Measurements from ENCODE around the gene CYTH4. TPM values are rescaled to one million over a fixed set of nuclear protein-coding genes. Genes with fewer than 3 reads are reported as not detected.

CYTH4 gene
- total RNA-seq, 1 donor from 2014 or later: not detected

GRCh38 chr22:37303821-37304274 is 21.5 kb downstream of the CYTH4 start:
- peaks cover 9% of the 10 kb centered on the region for H3K4me1 Mint-ChIP-seq (ENCODE audit: low read depth, unreplicated experiment)
- TF ChIP-seq, protein P1, sequence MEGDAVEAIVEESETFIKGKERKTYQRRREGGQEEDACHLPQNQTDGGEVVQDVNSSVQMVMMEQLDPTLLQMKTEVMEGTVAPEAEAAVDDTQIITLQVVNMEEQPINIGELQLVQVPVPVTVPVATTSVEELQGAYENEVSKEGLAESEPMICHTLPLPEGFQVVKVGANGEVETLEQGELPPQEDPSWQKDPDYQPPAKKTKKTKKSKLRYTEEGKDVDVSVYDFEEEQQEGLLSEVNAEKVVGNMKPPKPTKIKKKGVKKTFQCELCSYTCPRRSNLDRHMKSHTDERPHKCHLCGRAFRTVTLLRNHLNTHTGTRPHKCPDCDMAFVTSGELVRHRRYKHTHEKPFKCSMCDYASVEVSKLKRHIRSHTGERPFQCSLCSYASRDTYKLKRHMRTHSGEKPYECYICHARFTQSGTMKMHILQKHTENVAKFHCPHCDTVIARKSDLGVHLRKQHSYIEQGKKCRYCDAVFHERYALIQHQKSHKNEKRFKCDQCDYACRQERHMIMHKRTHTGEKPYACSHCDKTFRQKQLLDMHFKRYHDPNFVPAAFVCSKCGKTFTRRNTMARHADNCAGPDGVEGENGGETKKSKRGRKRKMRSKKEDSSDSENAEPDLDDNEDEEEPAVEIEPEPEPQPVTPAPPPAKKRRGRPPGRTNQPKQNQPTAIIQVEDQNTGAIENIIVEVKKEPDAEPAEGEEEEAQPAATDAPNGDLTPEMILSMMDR (IDR thresholded peaks at IDR 0.05; ENCODE audit: partially characterized antibody, unreplicated experiment): no peak
- H3K4me3 Mint-ChIP-seq (ENCODE audit: unreplicated experiment): no peak overlapping the region
- H3K27ac Mint-ChIP-seq (ENCODE audit: unreplicated experiment): no peak overlapping the region
- no peaks in the 10 kb centered on the region for H3K36me3 Mint-ChIP-seq (ENCODE audit: unreplicated experiment)
- H3K27me3 Mint-ChIP-seq (ENCODE audit: unreplicated experiment): peaks cover 14% of the 10 kb centered on the region
- peaks cover 6% of the 10 kb centered on the region for H3K9me3 Mint-ChIP-seq (ENCODE audit: unreplicated experiment)
- DNase-seq: no peak

- TF ChIP-seq, protein P1 (IDR thresholded peaks at IDR 0.05; ENCODE audit: partially characterized antibody, unreplicated experiment): no peak
- DNase-seq: no peak
- H3K27ac Mint-ChIP-seq (ENCODE audit: unreplicated experiment): no peak overlapping the region
Measured at GRCh38 chr22:37304595-37305343, 22.5 kb downstream of the CYTH4 start.

GRCh38 chr22:37305887-37306286 is 23.6 kb downstream of the CYTH4 start:
- TF ChIP-seq, protein P1 (IDR thresholded peaks at IDR 0.05; ENCODE audit: partially characterized antibody, unreplicated experiment): no peak
- H3K4me3 Mint-ChIP-seq (ENCODE audit: unreplicated experiment): no peak overlapping the region
- H3K9me3 Mint-ChIP-seq (ENCODE audit: unreplicated experiment): peaks cover 6% of the 10 kb centered on the region
- DNase-seq: no peak
- no peak overlapping the region for H3K27ac Mint-ChIP-seq (ENCODE audit: unreplicated experiment)
- peaks cover 11% of the 10 kb centered on the region for H3K27me3 Mint-ChIP-seq (ENCODE audit: unreplicated experiment)
- H3K36me3 Mint-ChIP-seq (ENCODE audit: unreplicated experiment): no peaks in the 10 kb centered on the region
- H3K4me1 Mint-ChIP-seq (ENCODE audit: low read depth, unreplicated experiment): peaks cover 9% of the 10 kb centered on the region

More at GRCh38 chr22:37304595-37305343, 22.5 kb downstream of the CYTH4 start:
- Mint-ChIP-seq H3K4me3 (ENCODE audit: unreplicated experiment) (no peak overlapping the region), H3K27me3 (ENCODE audit: unreplicated experiment) (peaks cover 14% of the 10 kb centered on the region), H3K9me3 (ENCODE audit: unreplicated experiment) (peaks cover 6% of the 10 kb centered on the region), H3K4me1 (ENCODE audit: low read depth, unreplicated experiment) (peaks cover 9% of the 10 kb centered on the region), H3K36me3 (ENCODE audit: unreplicated experiment) (no peaks in the 10 kb centered on the region)

DNA sequence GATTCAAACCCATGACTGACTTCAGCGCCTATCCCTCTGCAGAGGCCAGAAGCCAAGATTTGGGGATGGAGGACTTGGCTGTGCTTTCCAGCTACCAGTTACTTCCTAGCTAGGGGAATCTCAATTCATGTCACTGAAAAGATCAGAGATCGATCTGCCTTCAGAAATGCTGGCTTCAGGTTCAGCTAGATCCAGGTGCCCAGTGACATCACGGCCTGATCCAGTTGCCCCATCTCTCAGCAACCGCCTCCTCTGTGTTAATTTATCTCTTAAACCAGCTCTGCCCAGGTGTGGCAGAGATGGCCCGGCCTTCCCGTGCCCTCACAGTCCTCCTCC is 24.2 kb downstream of the CYTH4 start:
- peaks cover 6% of the 10 kb centered on the region for H3K9me3 Mint-ChIP-seq (ENCODE audit: unreplicated experiment)
- peaks cover 8% of the 10 kb centered on the region for H3K27me3 Mint-ChIP-seq (ENCODE audit: unreplicated experiment)
- DNase-seq: no peak
- peaks cover 9% of the 10 kb centered on the region for H3K4me1 Mint-ChIP-seq (ENCODE audit: low read depth, unreplicated experiment)
- H3K4me3 Mint-ChIP-seq (ENCODE audit: unreplicated experiment): no peak overlapping the region
- H3K27ac Mint-ChIP-seq (ENCODE audit: unreplicated experiment): peak overlapping the region; percentile 33
- no peaks in the 10 kb centered on the region for H3K36me3 Mint-ChIP-seq (ENCODE audit: unreplicated experiment)
- TF ChIP-seq, protein P1 (IDR thresholded peaks at IDR 0.05; ENCODE audit: partially characterized antibody, unreplicated experiment): no peak
